Activated T-helper 1 cell treated with anti-CD3 and anti-CD28 coated beads, Interleukin-12 subunit alpha, Interleukin-12 subunit beta, Interleukin-2, Interleukin-4 antibody, amounts not matched to agents 30 ng/mL and 10 ng/mL and 1 ng/mL, durations not matched to agents 14 hours and 24 hours and 36 hours (primary cell): ENCODE data around the gene FOS. TPM values are rescaled to one million over a fixed set of nuclear protein-coding genes. Genes with fewer than 3 reads are reported as not detected.
A peak's percentile ranks its signal among the peaks of the same experiment; 100 is the strongest.
"Not testable (repeated sequence)": the region's sequence is repeated elsewhere in the genome, so short reads cannot be mapped to it uniquely, and the experiment has no call there.

Experiments used
- DNase-seq: peaks from one replicate; pipeline ENCODE4 v3.0.0; 2021; ENCODE audit warnings: low spot score
- H3K27ac Mint-ChIP-seq: one replicate; pipeline ENCODE4 v1.8.0; 2021; ENCODE audit warnings: mild to moderate bottlenecking, mixed read lengths
- H3K27me3 Mint-ChIP-seq: one replicate; pipeline ENCODE4 v1.8.0; 2022; ENCODE audit warnings: mild to moderate bottlenecking, moderate library complexity, mixed read lengths; ENCODE audit not compliant: insufficient read depth
- H3K36me3 Mint-ChIP-seq: one replicate; pipeline ENCODE4 v1.8.0; 2021; ENCODE audit warnings: low read depth, mixed read lengths
- H3K4me1 Mint-ChIP-seq: one replicate; pipeline ENCODE4 v1.8.0; 2021; ENCODE audit warnings: low read depth, mixed read lengths
- H3K4me3 Mint-ChIP-seq: one replicate; pipeline ENCODE4 v1.8.0; 2021; ENCODE audit warnings: mild to moderate bottlenecking, moderate library complexity, mixed read lengths
- H3K9me3 Mint-ChIP-seq: one replicate; pipeline ENCODE4 v1.8.0; 2021; ENCODE audit warnings: mixed read lengths
- intact Hi-C: fragments of 100-400 bp; cut with micrococcal nuclease; formaldehyde crosslinking; loops from one replicate; pipeline ENCODE4 v1.15.1; 2024
- total RNA-seq: library from RNA; stranded (reverse); gene quantifications from 2 replicates; pipeline ENCODE4 v1.2.3, GENCODE V29; 2022

Gene FOS
- total RNA-seq, 1 donor from 2014 or later: 40.9 TPM

DNA sequence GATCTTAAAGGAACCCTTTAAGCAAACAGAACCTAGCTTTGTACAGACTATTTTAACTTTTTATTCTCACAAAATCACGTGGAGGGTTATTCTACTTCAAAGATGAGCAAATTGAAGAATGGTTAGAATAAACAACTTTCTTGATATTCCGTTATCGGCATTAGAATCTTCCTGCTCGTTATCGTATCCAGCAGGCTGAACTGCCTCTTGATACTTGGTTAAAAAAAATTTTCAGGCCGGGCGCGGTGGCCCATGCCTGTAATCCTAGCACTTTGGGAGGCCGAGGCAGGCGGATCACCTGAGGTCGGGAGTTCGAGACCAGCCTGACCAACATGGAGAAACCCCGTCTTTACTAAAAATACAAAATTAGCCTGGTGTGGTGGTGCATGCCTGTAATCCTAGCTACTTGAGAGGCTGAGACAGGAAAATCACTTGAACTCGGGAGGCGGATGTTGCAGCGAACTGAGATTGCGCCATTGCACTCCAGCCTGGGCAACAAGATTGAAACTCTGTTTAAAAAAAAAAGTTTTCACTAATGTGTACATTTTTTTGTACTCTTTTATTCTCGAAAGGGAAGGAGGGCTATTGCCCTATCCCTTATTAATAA, 4.0 kb downstream of the FOS start:
- Mint-ChIP-seq H3K4me1 (peaks cover 31% of the 10 kb centered on the region), H3K27me3 (peaks cover 41% of the 10 kb centered on the region), H3K36me3 (peaks cover 26% of the 10 kb centered on the region)
- H3K27ac Mint-ChIP-seq, intact Hi-C loops, H3K4me3 Mint-ChIP-seq, H3K9me3 Mint-ChIP-seq, DNase-seq: not testable (repeated sequence)

DNA sequence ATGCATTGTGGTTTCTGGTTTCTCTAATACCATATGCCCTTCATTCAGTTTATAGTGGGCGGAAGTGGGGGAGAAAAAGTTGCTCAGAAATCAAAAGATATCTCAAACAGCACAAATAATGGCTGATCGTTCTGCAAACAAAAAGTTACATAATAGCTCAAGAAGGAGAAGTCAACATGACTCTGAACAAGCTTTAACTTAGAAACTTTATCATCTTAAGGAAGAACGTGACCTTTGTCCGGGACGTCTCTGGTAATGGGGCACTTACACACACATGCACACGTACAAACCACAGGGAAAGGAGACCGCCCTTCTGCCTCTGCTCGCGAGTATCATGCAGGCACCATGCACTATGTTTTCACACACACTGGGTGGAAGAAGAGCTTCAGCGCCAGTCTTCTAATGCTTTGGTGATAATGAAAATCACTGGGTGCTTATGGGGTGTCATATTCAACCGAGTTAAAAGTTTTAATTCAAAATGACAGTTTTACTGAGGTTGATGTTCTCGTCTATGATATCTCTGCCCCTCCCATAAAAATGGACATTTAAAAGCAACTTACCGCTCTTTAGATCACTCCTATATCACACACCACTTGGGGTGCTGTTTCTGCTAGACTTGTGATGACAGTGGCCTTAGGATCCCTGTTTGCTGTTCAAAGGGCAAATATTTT, 4.7 kb downstream of the FOS start:
- Mint-ChIP-seq H3K4me3 (no peak overlapping the region), H3K36me3 (peaks cover 26% of the 10 kb centered on the region), H3K27ac (no peak overlapping the region), H3K27me3 (peaks cover 36% of the 10 kb centered on the region), H3K4me1 (peaks cover 26% of the 10 kb centered on the region), H3K9me3 (no peaks in the 10 kb centered on the region)
- intact Hi-C loops: no loop called here
- no peak for DNase-seq

GRCh38 chr14:75283833-75284563, 5.4 kb downstream of the FOS start:
- no peak for DNase-seq
- Mint-ChIP-seq H3K9me3 (no peaks in the 10 kb centered on the region), H3K4me1 (peaks cover 24% of the 10 kb centered on the region), H3K36me3 (peaks cover 26% of the 10 kb centered on the region), H3K4me3 (no peak overlapping the region), H3K27ac (no peak overlapping the region), H3K27me3 (peaks cover 40% of the 10 kb centered on the region)
- intact Hi-C loops: no loop called here

DNA sequence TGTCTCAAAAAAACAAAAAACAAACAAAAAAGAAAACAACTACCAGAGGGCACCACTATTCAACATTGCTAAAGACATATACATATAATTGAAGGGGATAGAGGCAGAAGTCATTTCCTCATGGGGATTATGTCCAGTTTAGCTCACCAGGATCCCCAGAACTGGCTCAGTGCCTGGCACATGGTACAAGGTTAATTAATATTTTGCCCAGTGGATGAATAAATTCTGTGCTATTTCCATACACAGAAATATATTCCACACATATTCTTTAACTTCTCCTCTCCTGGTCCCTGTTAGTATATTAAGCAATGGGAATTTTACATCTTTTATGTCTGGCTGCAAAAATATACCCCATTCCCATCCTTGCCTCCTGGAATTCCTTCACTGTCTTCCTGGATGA, 6.7 kb downstream of the FOS start:
- no peak overlapping the region for H3K27ac Mint-ChIP-seq
- H3K27me3 Mint-ChIP-seq: peaks cover 47% of the 10 kb centered on the region
- peaks cover 14% of the 10 kb centered on the region for H3K4me1 Mint-ChIP-seq
- intact Hi-C loops: no loop called here
- DNase-seq: no peak
- H3K9me3 Mint-ChIP-seq: no peaks in the 10 kb centered on the region
- H3K36me3 Mint-ChIP-seq: peaks cover 19% of the 10 kb centered on the region
- H3K4me3 Mint-ChIP-seq: no peak overlapping the region

DNA sequence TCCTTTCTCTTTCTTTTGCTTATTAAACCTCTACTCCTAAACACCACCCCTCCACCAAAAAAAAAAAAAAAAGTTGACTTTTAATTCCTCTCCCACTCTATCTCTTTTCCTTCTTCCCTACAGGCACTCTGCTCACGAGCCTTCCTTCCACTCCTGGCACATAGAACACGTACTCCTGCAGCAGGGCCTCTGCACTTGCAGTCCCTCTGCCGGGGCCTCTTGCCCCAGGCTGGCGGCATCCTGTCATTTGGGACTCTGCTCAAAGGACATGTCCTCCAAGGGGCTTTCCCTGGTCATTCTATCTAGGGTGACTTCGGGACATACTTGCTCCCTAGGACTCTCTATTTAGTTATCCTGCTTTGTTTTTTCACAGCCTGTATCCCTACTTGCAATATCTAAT, 7.7 kb downstream of the FOS start:
- H3K27ac Mint-ChIP-seq: no peak overlapping the region
- H3K27me3 Mint-ChIP-seq: peaks cover 50% of the 10 kb centered on the region
- no peaks in the 10 kb centered on the region for H3K9me3 Mint-ChIP-seq
- H3K36me3 Mint-ChIP-seq: peaks cover 9% of the 10 kb centered on the region
- no peak for DNase-seq
- intact Hi-C loops: no loop called here
- H3K4me3 Mint-ChIP-seq: no peak overlapping the region
- H3K4me1 Mint-ChIP-seq: peaks cover 4% of the 10 kb centered on the region

GRCh38 chr14:75289840-75290388, 11.3 kb downstream of the FOS start:
- H3K9me3 Mint-ChIP-seq: no peaks in the 10 kb centered on the region

DNA sequence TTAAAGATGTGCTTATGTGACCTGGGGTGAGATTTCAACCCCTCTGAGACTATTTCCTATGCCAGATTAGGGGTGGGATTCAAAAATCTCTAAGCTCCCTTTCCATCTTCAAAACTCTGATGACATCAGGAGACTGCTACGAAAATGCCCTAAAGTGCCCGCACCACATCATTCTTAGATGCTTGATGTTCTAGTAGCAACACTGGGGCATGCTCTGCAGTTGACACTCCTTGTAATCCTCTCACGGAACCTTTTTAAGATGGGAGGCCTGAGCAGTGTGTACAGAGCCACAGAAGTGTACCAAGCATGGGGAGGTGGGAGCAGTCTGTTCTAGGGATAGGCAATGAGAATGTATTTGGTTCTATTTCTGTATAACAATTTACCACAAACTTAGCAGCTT, 12.2 kb downstream of the FOS start:
- H3K4me3 Mint-ChIP-seq: no peak overlapping the region
- H3K27me3 Mint-ChIP-seq: peaks cover 34% of the 10 kb centered on the region
- intact Hi-C loops: no loop called here
- no peak for DNase-seq
- H3K36me3 Mint-ChIP-seq: no peaks in the 10 kb centered on the region
- H3K27ac Mint-ChIP-seq: no peak overlapping the region
- peaks cover 15% of the 10 kb centered on the region for H3K4me1 Mint-ChIP-seq
- H3K9me3 Mint-ChIP-seq: no peaks in the 10 kb centered on the region

More at GRCh38 chr14:75289840-75290388, 11.3 kb downstream of the FOS start:
- H3K36me3 Mint-ChIP-seq: no peaks in the 10 kb centered on the region
- H3K4me3 Mint-ChIP-seq: no peak overlapping the region
- H3K27me3 Mint-ChIP-seq: peaks cover 43% of the 10 kb centered on the region
- no peak for DNase-seq
- H3K4me1 Mint-ChIP-seq: peaks cover 6% of the 10 kb centered on the region
- intact Hi-C loops: no loop called here
- H3K27ac Mint-ChIP-seq: no peak overlapping the region

DNA sequence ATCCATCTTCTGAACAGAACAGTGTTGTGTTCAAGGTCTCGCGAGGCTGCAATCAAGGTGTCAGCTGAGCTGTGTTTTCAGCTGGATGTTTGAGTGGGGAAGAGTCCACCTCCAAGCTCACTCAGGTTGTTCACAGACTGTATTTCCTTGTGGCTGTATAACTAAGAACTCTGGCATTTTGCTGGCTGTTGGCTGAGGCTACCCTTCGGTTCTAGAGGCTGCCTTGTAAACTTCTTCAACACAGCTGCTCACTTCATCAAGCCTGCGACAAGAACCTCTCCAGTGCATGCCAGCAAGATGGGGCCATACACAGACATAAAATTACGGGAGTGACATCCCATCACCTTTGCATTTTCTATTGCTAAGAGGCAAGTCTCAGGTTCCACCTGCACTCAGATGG, 12.7 kb downstream of the FOS start:
- Mint-ChIP-seq H3K36me3 (no peaks in the 10 kb centered on the region), H3K27me3 (peaks cover 35% of the 10 kb centered on the region)

GRCh38 chr14:75292101-75292563, 13.5 kb downstream of the FOS start:
- Mint-ChIP-seq H3K36me3 (no peaks in the 10 kb centered on the region), H3K4me1 (peaks cover 22% of the 10 kb centered on the region), H3K4me3 (no peak overlapping the region), H3K9me3 (no peaks in the 10 kb centered on the region), H3K27ac (no peak overlapping the region), H3K27me3 (peaks cover 31% of the 10 kb centered on the region)
- no peak for DNase-seq
- intact Hi-C loops: no loop called here

More for the DNA sequence above, 12.7 kb downstream of the FOS start:
- Mint-ChIP-seq H3K9me3 (no peaks in the 10 kb centered on the region), H3K27ac (no peak overlapping the region), H3K4me3 (no peak overlapping the region), H3K4me1 (peaks cover 19% of the 10 kb centered on the region)
- intact Hi-C loops: no loop called here
- DNase-seq: no peak

GRCh38 chr14:75292886-75293285, 14.3 kb downstream of the FOS start:
- peak overlapping the region; percentile 69 for H3K4me3 Mint-ChIP-seq
- intact Hi-C loops: no loop called here
- H3K27ac Mint-ChIP-seq: peak overlapping the region; percentile 83
- H3K36me3 Mint-ChIP-seq: no peaks in the 10 kb centered on the region
- no peak for DNase-seq
- H3K27me3 Mint-ChIP-seq: peaks cover 30% of the 10 kb centered on the region
- no peaks in the 10 kb centered on the region for H3K9me3 Mint-ChIP-seq
- H3K4me1 Mint-ChIP-seq: peaks cover 22% of the 10 kb centered on the region

DNA sequence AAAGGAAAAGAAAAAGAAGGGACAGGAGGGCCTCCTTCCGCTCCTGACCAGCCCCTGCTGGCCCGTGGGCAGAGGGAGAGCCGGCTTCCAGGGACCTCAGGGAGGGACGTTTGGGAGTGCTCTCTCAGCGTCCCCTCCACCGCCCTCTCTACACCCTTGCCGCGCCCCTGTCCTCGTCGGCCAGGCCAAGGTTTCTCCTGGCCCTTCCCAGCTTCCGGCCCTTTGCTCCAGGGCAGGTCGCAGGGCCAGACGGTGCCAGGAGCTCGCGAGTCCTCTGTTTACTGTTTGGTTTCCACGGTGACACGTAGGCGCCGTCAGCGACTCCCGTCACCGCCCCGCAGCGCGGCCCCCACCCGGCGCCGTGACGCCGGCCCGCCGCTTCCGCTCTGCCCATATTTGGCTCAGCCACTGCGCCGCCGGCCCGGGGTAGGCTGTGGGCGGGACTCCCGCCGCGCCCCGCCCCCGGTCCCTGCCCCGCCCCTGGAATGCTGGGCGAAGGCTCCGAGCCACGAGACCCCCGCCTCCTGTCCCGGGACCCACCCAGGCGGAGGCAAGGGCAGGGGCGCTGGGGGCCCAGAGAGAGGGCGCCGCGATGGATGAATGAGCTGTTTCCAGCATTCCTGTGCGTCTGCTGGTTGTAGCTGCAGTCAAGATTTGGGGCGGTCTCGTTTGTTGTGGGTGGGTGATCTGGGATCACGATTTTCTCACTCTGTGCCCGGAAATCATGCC, 15.5 kb downstream of the FOS start:
- Mint-ChIP-seq H3K4me3 (peak overlapping the region; percentile 72), H3K27me3 (peaks cover 26% of the 10 kb centered on the region), H3K4me1 (peaks cover 22% of the 10 kb centered on the region), H3K27ac (peak overlapping the region; percentile 95), H3K36me3 (no peaks in the 10 kb centered on the region), H3K9me3 (no peaks in the 10 kb centered on the region)
- intact Hi-C loops: loop anchor here (1.0 kb wide), 5 partner anchors 9 to 118 kb away; partner anchors contain the start of genes FOS and TMED10
- peak; percentile 92 for DNase-seq

DNA sequence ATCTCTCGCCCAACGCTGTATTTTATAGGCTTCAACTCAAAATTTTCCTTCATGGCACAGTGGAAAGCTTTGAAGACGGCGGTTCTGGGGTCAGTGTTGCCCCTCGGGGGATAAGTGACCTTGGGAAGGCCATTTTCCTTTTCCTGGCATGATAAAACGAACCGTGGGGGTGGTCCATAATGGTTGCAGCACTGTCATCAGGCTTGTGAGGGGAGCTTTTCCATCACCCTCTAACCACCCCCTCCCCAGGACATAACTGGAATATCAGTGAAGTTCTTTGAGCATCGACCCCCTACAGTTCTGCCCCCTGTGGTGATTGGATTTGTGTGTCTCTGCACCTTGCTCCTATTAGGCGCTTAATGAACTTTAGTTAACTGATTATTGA, 16.0 kb downstream of the FOS start:
- H3K4me3 Mint-ChIP-seq: peak overlapping the region; percentile 70
- H3K36me3 Mint-ChIP-seq: no peaks in the 10 kb centered on the region
- H3K4me1 Mint-ChIP-seq: peaks cover 22% of the 10 kb centered on the region
- no peak for DNase-seq
- H3K27ac Mint-ChIP-seq: peak overlapping the region; percentile 64
- no peaks in the 10 kb centered on the region for H3K9me3 Mint-ChIP-seq
- peaks cover 24% of the 10 kb centered on the region for H3K27me3 Mint-ChIP-seq
- intact Hi-C loops: loop anchor here (1.0 kb wide), 5 partner anchors 9 to 118 kb away; partner anchors contain the start of genes FOS and TMED10
